ENCODE data around the gene LY86.

DNA sequence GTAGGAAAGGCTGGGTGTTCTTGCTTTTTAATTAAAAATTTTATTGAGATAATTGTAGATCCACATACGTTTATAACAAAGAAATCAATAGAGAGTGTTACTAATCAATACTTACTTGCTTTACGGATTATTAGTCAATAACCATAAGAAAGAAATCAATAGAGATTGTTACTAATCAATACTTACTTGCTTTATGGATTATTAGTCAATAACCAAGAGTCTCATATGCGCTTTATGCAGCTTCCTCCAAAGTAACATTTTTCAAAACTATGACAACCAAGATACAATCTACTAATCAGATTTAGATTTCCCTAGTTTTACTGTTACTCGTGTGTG lies 31.0 kb upstream of the LY86 start:
- TF ChIP-seq POLR2A (IDR thresholded peaks at IDR 0.05) = no peak
- TF ChIP-seq, protein P1, sequence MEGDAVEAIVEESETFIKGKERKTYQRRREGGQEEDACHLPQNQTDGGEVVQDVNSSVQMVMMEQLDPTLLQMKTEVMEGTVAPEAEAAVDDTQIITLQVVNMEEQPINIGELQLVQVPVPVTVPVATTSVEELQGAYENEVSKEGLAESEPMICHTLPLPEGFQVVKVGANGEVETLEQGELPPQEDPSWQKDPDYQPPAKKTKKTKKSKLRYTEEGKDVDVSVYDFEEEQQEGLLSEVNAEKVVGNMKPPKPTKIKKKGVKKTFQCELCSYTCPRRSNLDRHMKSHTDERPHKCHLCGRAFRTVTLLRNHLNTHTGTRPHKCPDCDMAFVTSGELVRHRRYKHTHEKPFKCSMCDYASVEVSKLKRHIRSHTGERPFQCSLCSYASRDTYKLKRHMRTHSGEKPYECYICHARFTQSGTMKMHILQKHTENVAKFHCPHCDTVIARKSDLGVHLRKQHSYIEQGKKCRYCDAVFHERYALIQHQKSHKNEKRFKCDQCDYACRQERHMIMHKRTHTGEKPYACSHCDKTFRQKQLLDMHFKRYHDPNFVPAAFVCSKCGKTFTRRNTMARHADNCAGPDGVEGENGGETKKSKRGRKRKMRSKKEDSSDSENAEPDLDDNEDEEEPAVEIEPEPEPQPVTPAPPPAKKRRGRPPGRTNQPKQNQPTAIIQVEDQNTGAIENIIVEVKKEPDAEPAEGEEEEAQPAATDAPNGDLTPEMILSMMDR (IDR thresholded peaks at IDR 0.05) = no peak
